ENCODE data around the gene UNC45A. TPM values are rescaled to one million over a fixed set of nuclear protein-coding genes. Genes with fewer than 3 reads are reported as not detected.

The UNC45A gene
- polyA plus RNA-seq, 1 donor (not counting 4 experiments of a cell fraction or from before 2014, with no cell fraction given): 63.1 TPM

DNA sequence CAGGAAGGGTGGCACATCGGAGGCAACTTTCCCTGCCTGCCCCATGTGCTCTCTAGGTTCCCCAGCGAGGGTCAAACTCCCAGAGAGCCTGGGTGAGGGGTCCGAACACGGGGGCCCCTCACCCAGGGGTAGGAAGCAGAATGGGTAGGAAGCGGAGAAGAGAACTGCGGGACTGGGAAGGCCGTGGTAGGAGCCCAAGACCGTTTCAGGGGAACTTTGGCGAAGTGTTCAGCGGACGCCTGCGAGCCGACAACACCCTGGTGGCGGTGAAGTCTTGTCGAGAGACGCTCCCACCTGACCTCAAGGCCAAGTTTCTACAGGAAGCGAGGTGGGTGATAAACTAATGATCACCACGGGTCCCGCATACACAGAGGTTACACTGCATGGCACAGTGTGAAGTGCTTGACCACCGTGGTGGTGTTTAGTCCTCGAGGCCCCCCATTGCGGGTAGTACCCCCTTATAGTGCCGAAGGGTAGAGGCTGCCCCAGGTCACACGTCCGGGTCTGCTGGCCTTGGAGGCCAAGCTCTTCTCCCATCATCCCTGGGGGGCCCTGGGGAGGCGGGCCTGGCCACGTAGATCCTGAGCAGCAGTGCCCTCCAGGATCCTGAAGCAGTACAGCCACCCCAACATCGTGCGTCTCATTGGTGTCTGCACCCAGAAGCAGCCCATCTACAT, 42.4 kb upstream of the UNC45A start:
- Histone ChIP-seq H2AFZ (ENCODE audit: control insufficient read depth, low read length) (no peak overlapping the region), H3K79me2 (ENCODE audit: control insufficient read depth, insufficient read depth, low read length) (no peaks in the 10 kb centered on the region), H3K4me1 (ENCODE audit: control insufficient read depth, extremely low read depth, insufficient read depth, low read length) (no peaks in the 10 kb centered on the region), H3K36me3 (ENCODE audit: control insufficient read depth in 2 of 2, extremely low read depth in 1 of 2, insufficient read depth in 2 of 2, low read length in 2 of 2) (no peaks in the 10 kb centered on the region), H3K27me3 (ENCODE audit: control insufficient read depth, extremely low read depth, insufficient read depth, low read length) (no peaks in the 10 kb centered on the region), H3K4me3 (ENCODE audit: control insufficient read depth in 2 of 3, extremely low read depth in 1 of 3, insufficient read depth in 2 of 3, low read depth in 1 of 3, low read length in 3 of 3) (no peak overlapping the region), H3K4me2 (ENCODE audit: control insufficient read depth, extremely low read depth, insufficient read depth, low read depth, low read length) (no peak overlapping the region), H3K9ac (ENCODE audit: control insufficient read depth, extremely low read depth, insufficient read depth, low read length) (no peak overlapping the region), H4K20me1 (ENCODE audit: control insufficient read depth, extremely low read depth, insufficient read depth, low read length) (no peaks in the 10 kb centered on the region), H3K9me1 (ENCODE audit: control insufficient read depth, extremely low read depth, insufficient read depth, low read length) (no peaks in the 10 kb centered on the region), H3K9me3 (ENCODE audit: control insufficient read depth, low read depth, low read length) (no peaks in the 10 kb centered on the region), H3K27ac (ENCODE audit: control insufficient read depth, insufficient read depth, low read length) (no peak overlapping the region)
- no peak for TF ChIP-seq EZH2 (IDR thresholded peaks at IDR 0.05; ENCODE audit: low read length)
- TF ChIP-seq, protein P1, sequence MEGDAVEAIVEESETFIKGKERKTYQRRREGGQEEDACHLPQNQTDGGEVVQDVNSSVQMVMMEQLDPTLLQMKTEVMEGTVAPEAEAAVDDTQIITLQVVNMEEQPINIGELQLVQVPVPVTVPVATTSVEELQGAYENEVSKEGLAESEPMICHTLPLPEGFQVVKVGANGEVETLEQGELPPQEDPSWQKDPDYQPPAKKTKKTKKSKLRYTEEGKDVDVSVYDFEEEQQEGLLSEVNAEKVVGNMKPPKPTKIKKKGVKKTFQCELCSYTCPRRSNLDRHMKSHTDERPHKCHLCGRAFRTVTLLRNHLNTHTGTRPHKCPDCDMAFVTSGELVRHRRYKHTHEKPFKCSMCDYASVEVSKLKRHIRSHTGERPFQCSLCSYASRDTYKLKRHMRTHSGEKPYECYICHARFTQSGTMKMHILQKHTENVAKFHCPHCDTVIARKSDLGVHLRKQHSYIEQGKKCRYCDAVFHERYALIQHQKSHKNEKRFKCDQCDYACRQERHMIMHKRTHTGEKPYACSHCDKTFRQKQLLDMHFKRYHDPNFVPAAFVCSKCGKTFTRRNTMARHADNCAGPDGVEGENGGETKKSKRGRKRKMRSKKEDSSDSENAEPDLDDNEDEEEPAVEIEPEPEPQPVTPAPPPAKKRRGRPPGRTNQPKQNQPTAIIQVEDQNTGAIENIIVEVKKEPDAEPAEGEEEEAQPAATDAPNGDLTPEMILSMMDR (optimal IDR thresholded peaks at IDR 0.05 in 1 of 3, IDR thresholded peaks at IDR 0.05 in 1 of 3, conservative IDR thresholded peaks at IDR 0.05 in 1 of 3; ENCODE audit: extremely low read depth in 1 of 3, insufficient read depth in 2 of 3, low read length in 3 of 3): no peak
- dilution Hi-C loops (cut with MboI; ENCODE audit: extremely low pct_ligation_motif_present, low sequenced_read_pairs): no loop called here
- DNase-seq (ENCODE audit: low read depth, low spot score) (no peak), FAIRE-seq (no peak)

DNA sequence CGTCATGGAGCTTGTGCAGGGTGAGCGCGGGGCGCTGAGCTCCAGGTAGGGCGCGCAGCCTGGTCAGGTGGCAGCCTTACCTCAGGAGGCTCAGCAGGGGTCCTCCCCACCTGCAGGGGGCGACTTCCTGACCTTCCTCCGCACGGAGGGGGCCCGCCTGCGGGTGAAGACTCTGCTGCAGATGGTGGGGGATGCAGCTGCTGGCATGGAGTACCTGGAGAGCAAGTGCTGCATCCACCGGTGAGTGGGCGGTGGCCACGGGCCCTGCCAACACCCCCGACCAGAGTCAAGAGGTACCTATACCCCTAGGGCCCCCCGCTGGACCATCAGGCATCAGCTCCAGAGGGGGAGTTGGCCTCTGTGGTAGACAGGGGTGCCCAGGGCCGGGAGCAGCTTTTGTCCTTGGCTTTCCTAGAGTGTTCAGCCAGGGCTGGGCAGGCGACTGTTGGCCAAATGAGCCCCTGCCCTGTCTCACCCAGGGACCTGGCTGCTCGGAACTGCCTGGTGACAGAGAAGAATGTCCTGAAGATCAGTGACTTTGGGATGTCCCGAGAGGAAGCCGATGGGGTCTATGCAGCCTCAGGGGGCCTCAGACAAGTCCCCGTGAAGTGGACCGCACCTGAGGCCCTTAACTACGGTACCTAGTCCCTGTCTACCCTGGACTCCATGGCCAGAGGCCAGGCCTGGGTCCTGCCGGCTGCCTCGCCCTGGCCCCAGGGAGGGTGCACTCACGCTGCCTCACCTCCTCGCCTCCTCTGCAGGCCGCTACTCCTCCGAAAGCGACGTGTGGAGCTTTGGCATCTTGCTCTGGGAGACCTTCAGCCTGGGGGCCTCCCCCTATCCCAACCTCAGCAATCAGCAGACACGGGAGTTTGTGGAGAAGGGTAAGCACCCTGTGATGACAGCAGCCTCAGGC, 41.7 kb upstream of the UNC45A start:
- Histone ChIP-seq H3K4me3 (ENCODE audit: control insufficient read depth in 2 of 3, extremely low read depth in 1 of 3, insufficient read depth in 2 of 3, low read depth in 1 of 3, low read length in 3 of 3) (no peak overlapping the region), H4K20me1 (ENCODE audit: control insufficient read depth, extremely low read depth, insufficient read depth, low read length) (no peaks in the 10 kb centered on the region), H3K79me2 (ENCODE audit: control insufficient read depth, insufficient read depth, low read length) (no peaks in the 10 kb centered on the region), H3K9me3 (ENCODE audit: control insufficient read depth, low read depth, low read length) (no peaks in the 10 kb centered on the region), H3K27ac (ENCODE audit: control insufficient read depth, insufficient read depth, low read length) (no peak overlapping the region), H3K9me1 (ENCODE audit: control insufficient read depth, extremely low read depth, insufficient read depth, low read length) (no peaks in the 10 kb centered on the region), H3K4me2 (ENCODE audit: control insufficient read depth, extremely low read depth, insufficient read depth, low read depth, low read length) (no peak overlapping the region), H2AFZ (ENCODE audit: control insufficient read depth, low read length) (no peak overlapping the region), H3K27me3 (ENCODE audit: control insufficient read depth, extremely low read depth, insufficient read depth, low read length) (no peaks in the 10 kb centered on the region), H3K9ac (ENCODE audit: control insufficient read depth, extremely low read depth, insufficient read depth, low read length) (no peak overlapping the region), H3K4me1 (ENCODE audit: control insufficient read depth, extremely low read depth, insufficient read depth, low read length) (no peaks in the 10 kb centered on the region), H3K36me3 (ENCODE audit: control insufficient read depth in 2 of 2, extremely low read depth in 1 of 2, insufficient read depth in 2 of 2, low read length in 2 of 2) (no peaks in the 10 kb centered on the region)
- FAIRE-seq: no peak
- no peak for DNase-seq (ENCODE audit: low read depth, low spot score)
- dilution Hi-C loops (cut with MboI; ENCODE audit: extremely low pct_ligation_motif_present, low sequenced_read_pairs): no loop called here
- TF ChIP-seq, protein P1 (optimal IDR thresholded peaks at IDR 0.05 in 1 of 3, IDR thresholded peaks at IDR 0.05 in 1 of 3, conservative IDR thresholded peaks at IDR 0.05 in 1 of 3; ENCODE audit: extremely low read depth in 1 of 3, insufficient read depth in 2 of 3, low read length in 3 of 3): peak in 1 of 3 experiments; percentile 33
- TF ChIP-seq EZH2 (IDR thresholded peaks at IDR 0.05; ENCODE audit: low read length): no peak

Measured in keratinocyte (primary cell).